IMR-90 (cell line): Measurements from ENCODE around the gene NRCAM. TPM values are rescaled to one million over a fixed set of nuclear protein-coding genes. Genes with fewer than 3 reads are reported as not detected.

ENCODE experiments used
- ATAC-seq: fragments of 200-7000 bp; cut with Tn5 transposase; 2 replicates; pipeline ENCODE4 v1.9.1; 2020; ENCODE audit warnings: low read depth, mild to moderate bottlenecking, moderate library complexity
- BruUV-seq: library from RNA; stranded (reverse); fragments of 400-500 nt; replicated peaks from 2 replicates; lab custom pipeline; 2021; lab: Mats Ljungman, UMichigan
- CTCF ChIA-PET: fragments of 300-600 bp; formaldehyde crosslinking; extraction: SDS; loops from one replicate; lab custom pipeline; 2021; ENCODE audit warnings: antibody characterized with exemption; lab: Yijun Ruan, JAX
- POLR2A ChIA-PET: fragments of 300-600 bp; sonication (Branson Sonifier 250); formaldehyde crosslinking; loops from one replicate; lab custom pipeline; 2022; ENCODE audit warnings: antibody characterized with exemption; ENCODE audit not compliant: unreplicated experiment; lab: Charles Lee
- DNase-seq: peaks from one replicate; pipeline ENCODE4 v3.0.0; 2013
- H2AFZ ChIP-seq: replicated peaks from 2 replicates; pipeline ENCODE3; 2013; ENCODE audit warnings: low read length, mild to moderate bottlenecking; ENCODE audit not compliant: poor library complexity
- H2AK5ac ChIP-seq: 2 replicates; pipeline ENCODE4 v1.6.1; 2013; ENCODE audit warnings: low read depth, low read length, inconsistent platforms
- H2AK9ac ChIP-seq: replicated peaks from 2 replicates; pipeline ENCODE3; 2013; ENCODE audit warnings: mild to moderate bottlenecking, low read depth, low read length, moderate library complexity; ENCODE audit not compliant: poor library complexity
- H2BK120ac ChIP-seq: 2 replicates; pipeline ENCODE4 v1.6.1; 2013; ENCODE audit warnings: low read depth, low read length, inconsistent platforms
- H2BK15ac ChIP-seq: 3 replicates; pipeline ENCODE4 v1.6.1; 2013; ENCODE audit warnings: low read depth, low read length, inconsistent platforms
- H2BK20ac ChIP-seq: 2 replicates; pipeline ENCODE4 v1.6.1; 2013; ENCODE audit warnings: low read depth, mild to moderate bottlenecking, inconsistent platforms, low read length, moderate library complexity
- H2BK5ac ChIP-seq: 2 replicates; pipeline ENCODE4 v1.6.1; 2013; ENCODE audit warnings: mild to moderate bottlenecking, low read depth, low read length, inconsistent platforms; ENCODE audit not compliant: poor library complexity, severe bottlenecking
- H3K14ac ChIP-seq: replicated peaks from 2 replicates; pipeline ENCODE4 v1.6.1; 2013; ENCODE audit warnings: low read depth, low read length, inconsistent platforms
- H3K18ac ChIP-seq: 2 replicates; pipeline ENCODE4 v1.6.1; 2013; ENCODE audit warnings: low read depth, low read length, control low read depth
- H3K23ac ChIP-seq: 2 replicates; pipeline ENCODE4 v1.6.1; 2013; ENCODE audit warnings: low read depth, low read length, inconsistent platforms
- H3K27ac ChIP-seq: 2 replicates; pipeline ENCODE4 v1.5.1; 2013; ENCODE audit warnings: mild to moderate bottlenecking, control low read depth, low read length; ENCODE audit not compliant: insufficient read depth
- H3K27me3 ChIP-seq: 2 replicates; pipeline ENCODE4 v1.6.1; 2013; ENCODE audit warnings: low read length; ENCODE audit not compliant: control insufficient read depth, insufficient read depth
- H3K36me3 ChIP-seq: 2 replicates; pipeline ENCODE4 v1.6.1; 2013; ENCODE audit warnings: low read length, mixed read lengths; ENCODE audit not compliant: control insufficient read depth, insufficient read depth
- H3K4ac ChIP-seq: 2 replicates; pipeline ENCODE4 v1.6.1; 2013; ENCODE audit warnings: low read depth, low read length, inconsistent platforms
- H3K4me1 ChIP-seq: 2 replicates; pipeline ENCODE4 v1.6.1; 2013; ENCODE audit warnings: low read length, mixed read lengths; ENCODE audit not compliant: control insufficient read depth, insufficient read depth
- H3K4me2 ChIP-seq: 2 replicates; pipeline ENCODE4 v1.6.1; 2013; ENCODE audit warnings: low read depth, mild to moderate bottlenecking, control low read depth, low read length, moderate library complexity
- H3K4me3 ChIP-seq: 2 replicates; pipeline ENCODE4 v1.5.1; 2013; ENCODE audit warnings: low read depth, mild to moderate bottlenecking, control low read depth, low read length, moderate library complexity; ENCODE audit not compliant: insufficient read depth
- H3K56ac ChIP-seq: 2 replicates; pipeline ENCODE4 v1.6.1; 2013; ENCODE audit warnings: low read length, inconsistent platforms; ENCODE audit not compliant: insufficient read depth; ENCODE audit errors: extremely low read depth
- H3K79me1 ChIP-seq, 2 experiments: 2 replicates each; pipeline ENCODE4 v1.6.1; 2013; ENCODE audit warnings: low read length in 2 of 2, inconsistent platforms in 1 of 2, low read depth in 1 of 2
- H3K9ac ChIP-seq: 2 replicates; pipeline ENCODE4 v1.6.1; 2013; ENCODE audit warnings: low read depth, low read length, control low read depth
- H3K9me1 ChIP-seq: 2 replicates; pipeline ENCODE4 v1.6.1; 2013; ENCODE audit warnings: low read length, inconsistent platforms; ENCODE audit not compliant: insufficient read depth
- H3K9me3 ChIP-seq: 2 replicates; pipeline ENCODE4 v1.6.1; 2013; ENCODE audit warnings: low read length; ENCODE audit not compliant: control insufficient read depth, insufficient read depth
- H4K20me1 ChIP-seq: 2 replicates; pipeline ENCODE4 v1.6.1; 2013; ENCODE audit warnings: low read length, inconsistent platforms; ENCODE audit not compliant: insufficient read depth
- H4K5ac ChIP-seq: 2 replicates; pipeline ENCODE4 v1.6.1; 2013; ENCODE audit warnings: mild to moderate bottlenecking, low read depth, low read length, control low read depth
- H4K8ac ChIP-seq, 2 experiments: 2 replicates each; pipeline ENCODE4 v1.6.1; 2013; ENCODE audit warnings: low read depth in 2 of 2, low read length in 2 of 2, control low read depth in 1 of 2, inconsistent platforms in 1 of 2
- H4K91ac ChIP-seq: 2 replicates; pipeline ENCODE4 v1.6.1; 2013; ENCODE audit warnings: low read depth, low read length, inconsistent platforms; ENCODE audit not compliant: insufficient read depth
- BHLHE40 ChIP-seq: fragments of 150-350 bp; IDR thresholded peaks from 2 replicates; pipeline ENCODE4 v1.6.1; 2016; ENCODE audit warnings: mild to moderate bottlenecking, low read depth, low read length
- CEBPB ChIP-seq: IDR thresholded peaks from 2 replicates; pipeline ENCODE4 v1.6.1; 2012; ENCODE audit warnings: low read depth, low read length, improper control_type of control experiment
- CHD1 ChIP-seq: IDR thresholded peaks from 2 replicates; pipeline ENCODE4 v1.6.1; 2012; ENCODE audit warnings: low read depth, low read length, improper control_type of control experiment
- CTCF ChIP-seq: conservative IDR thresholded peaks from 2 replicates; pipeline ENCODE4 v1.5.1; 2012; ENCODE audit warnings: mild to moderate bottlenecking, low read depth, low read length, improper control_type of control experiment
- ELK1 ChIP-seq: fragments of 150-350 bp; IDR thresholded peaks from 2 replicates; pipeline ENCODE4 v1.6.1; 2016; ENCODE audit warnings: low read depth, mild to moderate bottlenecking, low read length, moderate library complexity, borderline replicate concordance
- FOS ChIP-seq: fragments of 150-350 bp; IDR thresholded peaks from 2 replicates; pipeline ENCODE4 v1.6.1; 2016; ENCODE audit warnings: low read depth, low read length
- MAFK ChIP-seq: IDR thresholded peaks from 2 replicates; pipeline ENCODE4 v1.6.1; 2012; ENCODE audit warnings: low read depth, low read length, improper control_type of control experiment
- MAZ ChIP-seq: IDR thresholded peaks from 2 replicates; pipeline ENCODE4 v1.6.1; 2012; ENCODE audit warnings: low read depth, mild to moderate bottlenecking, low read length, improper control_type of control experiment, moderate library complexity, borderline replicate concordance
- MXI1 ChIP-seq: IDR thresholded peaks from 2 replicates; pipeline ENCODE4 v1.6.1; 2012; ENCODE audit warnings: low read depth, mild to moderate bottlenecking, low read length, moderate library complexity, borderline replicate concordance
- NFE2L2 ChIP-seq: fragments of 150-350 bp; IDR thresholded peaks from 2 replicates; pipeline ENCODE4 v1.6.1; 2016; ENCODE audit warnings: low read depth, mild to moderate bottlenecking, low read length
- POLR2A ChIP-seq: IDR thresholded peaks from 2 replicates; pipeline ENCODE4 v1.6.1; 2012; ENCODE audit warnings: mild to moderate bottlenecking, low read depth, low read length
- RCOR1 ChIP-seq: IDR thresholded peaks from 2 replicates; pipeline ENCODE4 v1.6.1; 2012; ENCODE audit warnings: mild to moderate bottlenecking, low read length, improper control_type of control experiment; ENCODE audit not compliant: insufficient replicate concordance
- RFX5 ChIP-seq: IDR thresholded peaks from 2 replicates; pipeline ENCODE4 v1.8.0; 2012; ENCODE audit warnings: low read depth, mild to moderate bottlenecking, low read length, moderate library complexity
- SMC3 ChIP-seq: fragments of 150-350 bp; IDR thresholded peaks from 2 replicates; pipeline ENCODE4 v1.6.1; 2016; ENCODE audit warnings: low read depth, mild to moderate bottlenecking, antibody characterized with exemption, low read length, moderate library complexity
- USF2 ChIP-seq: fragments of 150-350 bp; IDR thresholded peaks from 2 replicates; pipeline ENCODE4 v1.6.1; 2017; ENCODE audit warnings: mild to moderate bottlenecking, antibody characterized with exemption, low read length, low read depth
- WGBS, 2 experiments: methylation state at CpG; one replicate each; pipeline versions ENCODE4 v1.1.5 to v1.1.7; 2013; ENCODE audit warnings: missing lambda C conversion rate in 2 of 2; ENCODE audit not compliant: insufficient read length in 1 of 2; ENCODE audit errors: extremely low coverage in 2 of 2; 5-methylcytosine and 5-hydroxymethylcytosine counted together
- dilution Hi-C: fragments of 300-500 bp; cut with HindIII; formaldehyde crosslinking; loops from one replicate; pipeline ENCODE4 v1.14.3; 2018; ENCODE audit warnings: low sequenced_read_pairs; ENCODE audit not compliant: unreplicated experiment
- in situ Hi-C: fragments of 300-500 bp; cut with MboI; formaldehyde crosslinking; loops from 3 replicates; pipeline ENCODE4 v1.14.3; 2019; ENCODE audit warnings: low sequenced_read_pairs, inconsistent platforms, mixed read lengths
- intact Hi-C: fragments of 100-400 bp; cut with micrococcal nuclease; formaldehyde crosslinking; loops from 2 replicates; pipeline ENCODE4 v1.10.0; 2022
- polyA plus RNA-seq, 3 experiments: library from polyadenylated mRNA; depleted of rRNA; stranded (reverse); fragments of >200 nt; gene quantifications; 2 replicates each; pipeline ENCODE4 v1.2.3, GENCODE V29; 2012; ENCODE audit warnings: low replicate concordance in 1 of 3
- total RNA-seq: library from RNA; depleted of rRNA; stranded (reverse); fragments of >200 nt; gene quantifications from 2 replicates; pipeline ENCODE4 v1.2.3, GENCODE V29; 2012

The NRCAM gene
- total and polyA plus RNA-seq, 2 of the 4 experiments (the other 2 are of a cell fraction), result 0.46 to 1.1 TPM

GRCh38 chr7:108313086-108313485 is 143.2 kb downstream of the NRCAM start:
- BruUV-seq, result no TSS peak
- Histone ChIP-seq H2AK5ac (no peak overlapping the region), H3K4ac (no peak overlapping the region), H3K27me3 (no peaks in the 10 kb centered on the region), H3K9ac (no peak overlapping the region), H3K27ac (no peak overlapping the region), H4K20me1 (no peaks in the 10 kb centered on the region), H4K5ac (no peak overlapping the region), H3K18ac (no peak overlapping the region), H3K14ac (no peak overlapping the region), H3K9me1 (no peaks in the 10 kb centered on the region), H2AK9ac (no peak overlapping the region), H3K36me3 (no peaks in the 10 kb centered on the region), H3K4me3 (no peak overlapping the region), H3K79me1 (no peaks in the 10 kb centered on the region), H4K91ac (no peak overlapping the region), H3K23ac (no peak overlapping the region), H3K4me1 (no peaks in the 10 kb centered on the region), H4K8ac (no peak overlapping the region), H2BK15ac (no peak overlapping the region), H3K4me2 (no peak overlapping the region), H3K56ac (no peak overlapping the region), H2BK120ac (no peak overlapping the region), H3K9me3 (no peaks in the 10 kb centered on the region), H2BK20ac (no peak overlapping the region), H2AFZ (no peak overlapping the region), H2BK5ac (no peak overlapping the region)
- POLR2A ChIA-PET, result no interaction called here
- in situ Hi-C loops, result no loop called here
- DNase-seq (no peak), ATAC-seq (no peak)
- WGBS, 2 experiments, result no CpG with 5 or more reads among the region's 3 CpGs
- intact Hi-C loops, result no loop called here
- no peak for TF ChIP-seq BHLHE40
- no peak for TF ChIP-seq ELK1
- TF ChIP-seq RFX5, result no peak
- TF ChIP-seq CEBPB, result no peak
- TF ChIP-seq MXI1, result no peak
- TF ChIP-seq USF2, result no peak
- no peak for TF ChIP-seq MAFK
- no peak for TF ChIP-seq NFE2L2
- no peak for TF ChIP-seq CHD1
- no peak for TF ChIP-seq POLR2A
- TF ChIP-seq CTCF, result no peak
- no peak for TF ChIP-seq RCOR1
- no peak for TF ChIP-seq SMC3
- TF ChIP-seq MAZ, result no peak
- TF ChIP-seq FOS, result no peak
- CTCF ChIA-PET, result no interaction called here
- dilution Hi-C loops, result no loop called here
